GM12892 (cell line): ENCODE results near the gene SPRY2. TPM values are rescaled to one million over a fixed set of nuclear protein-coding genes. Genes with fewer than 3 reads are reported as not detected.

Experiments
- DNase-seq: peaks from one replicate; pipeline ENCODE4 v3.0.0; 2011; ENCODE audit not compliant: insufficient read length
- FAIRE-seq: peaks from 2 replicates; lab custom pipeline; 2011; peaks lifted over from hg19 to GRCh38; lab: Jason Lieb, UNC
- POLR2A ChIP-seq: IDR thresholded peaks from 2 replicates; pipeline ENCODE4 v1.6.1; 2011; ENCODE audit warnings: low read depth, low read length, control low read depth
- POLR2AphosphoS5 ChIP-seq: IDR thresholded peaks from 2 replicates; pipeline ENCODE4 v1.6.1; 2011; ENCODE audit warnings: low read depth, low read length, control low read depth
- TAF1 ChIP-seq: IDR thresholded peaks from 2 replicates; pipeline ENCODE4 v1.6.1; 2011; ENCODE audit warnings: low read depth, mild to moderate bottlenecking, control low read depth, low read length, borderline replicate concordance
- polyA plus RNA-seq: library from polyadenylated mRNA; unstranded; fragments of >200 nt; gene quantifications from one replicate; pipeline ENCODE4 v1.2.1, GENCODE V29; 2012; ENCODE audit warnings: missing spikeins, inconsistent platforms; ENCODE audit not compliant: missing spikeins

The SPRY2 gene, protein sequence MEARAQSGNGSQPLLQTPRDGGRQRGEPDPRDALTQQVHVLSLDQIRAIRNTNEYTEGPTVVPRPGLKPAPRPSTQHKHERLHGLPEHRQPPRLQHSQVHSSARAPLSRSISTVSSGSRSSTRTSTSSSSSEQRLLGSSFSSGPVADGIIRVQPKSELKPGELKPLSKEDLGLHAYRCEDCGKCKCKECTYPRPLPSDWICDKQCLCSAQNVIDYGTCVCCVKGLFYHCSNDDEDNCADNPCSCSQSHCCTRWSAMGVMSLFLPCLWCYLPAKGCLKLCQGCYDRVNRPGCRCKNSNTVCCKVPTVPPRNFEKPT
- 0.38 TPM for polyA plus RNA-seq

DNA sequence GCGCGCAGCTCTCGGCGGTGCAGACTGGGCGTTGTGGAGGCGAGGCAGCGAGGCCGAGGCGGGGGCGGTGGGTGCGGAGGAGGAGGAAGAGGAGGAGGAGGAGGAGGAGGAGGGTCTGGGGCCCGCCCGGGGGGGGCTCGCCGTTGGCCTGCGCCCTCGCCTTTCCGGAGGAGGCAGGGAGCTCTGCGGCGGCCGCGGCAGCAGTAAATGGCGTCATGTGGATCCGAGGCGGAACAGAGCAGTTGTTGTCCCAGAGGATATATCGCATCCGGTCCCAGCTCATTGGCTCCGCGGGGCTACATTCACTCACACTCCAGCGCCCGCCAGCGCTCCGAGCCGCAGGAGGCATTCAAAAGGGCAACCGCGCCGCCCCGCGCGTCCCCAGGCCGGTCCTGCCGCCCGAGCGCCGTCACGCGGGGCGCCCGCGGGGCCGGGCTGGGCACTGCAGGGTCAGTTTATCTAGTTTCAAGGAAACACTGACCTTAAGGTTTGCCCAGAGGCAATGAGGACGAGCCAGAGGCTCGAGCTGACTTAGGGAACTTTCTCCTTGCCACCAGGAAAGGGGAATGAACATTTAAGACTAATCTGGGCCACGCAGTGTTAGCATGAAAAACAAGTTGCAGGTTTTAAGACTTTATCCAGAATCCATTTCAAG, at the start of gene SPRY2:
Gene SPRY2 (minus strand): TSS at position 26 of the 655 bp plus-strand sequence. CDS start 3,421 bp downstream, outside the sequence.
- DNase-seq (no peak), FAIRE-seq (no peak)
- TF ChIP-seq POLR2A, result no peak
- TF ChIP-seq TAF1, result no peak
- TF ChIP-seq POLR2AphosphoS5, result no peak

- no peak for TF ChIP-seq POLR2A
- TF ChIP-seq POLR2AphosphoS5, result no peak
- TF ChIP-seq TAF1, result no peak
- DNase-seq (no peak), FAIRE-seq (no peak)
These were observed 49.4 kb upstream of the SPRY2 start for GRCh38 chr13:80390338-80390737.

DNA sequence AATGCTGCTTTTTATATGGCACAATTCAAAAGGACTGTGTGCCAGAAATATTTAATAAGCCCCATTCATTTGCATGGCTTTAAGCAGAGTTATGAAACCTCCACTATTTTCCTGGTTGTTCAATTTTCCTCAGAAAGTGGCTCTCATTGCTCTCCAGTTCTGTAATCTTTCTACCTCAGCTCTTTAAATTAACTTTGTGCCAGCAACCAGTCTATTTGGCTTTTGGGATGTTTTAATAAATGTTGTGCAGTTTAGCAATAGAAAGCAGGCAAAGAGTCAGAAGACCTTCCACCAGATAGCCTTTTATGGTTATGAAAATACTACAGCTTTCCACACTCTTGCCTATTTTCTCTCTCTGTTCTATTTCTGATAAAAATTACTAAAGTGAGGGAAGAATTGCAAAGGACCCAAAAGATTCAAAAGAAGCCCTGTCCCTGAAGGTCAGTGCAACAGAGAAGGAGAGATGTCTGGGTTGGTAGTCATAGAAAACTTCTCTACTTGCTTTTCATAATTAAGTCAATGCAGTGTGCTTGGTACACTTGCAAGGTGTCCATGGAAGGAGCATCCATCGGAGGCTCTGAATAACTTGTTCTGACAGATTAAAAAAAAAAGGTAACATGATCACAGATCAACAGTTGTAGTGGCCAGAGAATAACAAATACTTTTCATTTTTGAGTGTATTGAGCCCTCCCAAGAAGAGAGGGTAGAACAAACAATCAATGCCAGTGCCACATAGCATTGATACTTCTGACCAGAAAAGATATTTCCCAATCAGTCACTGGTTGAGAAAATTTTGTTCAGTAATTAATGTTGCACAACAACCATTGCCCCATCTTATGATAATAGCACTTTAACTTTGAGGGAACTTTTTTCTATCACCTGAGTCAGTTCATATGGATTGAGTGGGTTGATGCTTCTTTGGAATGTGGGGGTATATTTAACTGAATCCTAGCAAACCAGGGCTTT, 48.4 kb upstream of the SPRY2 start:
- DNase-seq (no peak), FAIRE-seq (no peak)
- TF ChIP-seq POLR2A, result no peak
- no peak for TF ChIP-seq POLR2AphosphoS5
- TF ChIP-seq TAF1, result no peak

- no peak for TF ChIP-seq POLR2AphosphoS5
- no peak for TF ChIP-seq TAF1
- no peak for TF ChIP-seq POLR2A
- DNase-seq (no peak), FAIRE-seq (no peak)
These were observed 47.6 kb upstream of the SPRY2 start for GRCh38 chr13:80388506-80388905.

- TF ChIP-seq TAF1, result no peak
- no peak for DNase-seq
These were observed 45.7 kb upstream of the SPRY2 start for GRCh38 chr13:80386592-80386991.

GRCh38 chr13:80386002-80386401, 45.1 kb upstream of the SPRY2 start:
- DNase-seq, result no peak
- TF ChIP-seq TAF1 (no peak), POLR2AphosphoS5 (no peak), POLR2A (no peak)
- no peak for FAIRE-seq

More at GRCh38 chr13:80386592-80386991, 45.7 kb upstream of the SPRY2 start:
- FAIRE-seq, result no peak

GRCh38 chr13:80382576-80382975, 41.6 kb upstream of the SPRY2 start:
- FAIRE-seq (no peak), DNase-seq (no peak)

DNA sequence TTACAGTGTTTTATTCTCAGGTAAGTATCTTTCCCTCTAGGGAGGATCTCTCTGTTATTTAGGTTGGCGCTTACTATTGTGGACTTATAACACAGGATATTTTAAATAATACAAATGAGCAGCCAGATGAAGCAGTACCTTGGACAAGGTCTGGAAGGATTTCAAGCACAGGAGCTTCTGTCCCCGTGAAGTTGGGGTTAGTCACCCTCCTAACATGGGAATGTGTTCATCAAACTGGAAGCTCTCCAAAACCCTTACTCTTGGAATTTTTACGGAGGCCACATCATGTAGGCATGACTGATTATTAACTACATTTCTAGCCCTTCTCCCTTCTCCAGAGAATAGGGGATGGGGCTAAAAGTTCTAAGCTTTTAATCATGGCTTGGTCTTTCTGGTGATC, 38.3 kb upstream of the SPRY2 start:
- DNase-seq (no peak), FAIRE-seq (no peak)
- TF ChIP-seq POLR2A (no peak), POLR2AphosphoS5 (no peak), TAF1 (no peak)

More at GRCh38 chr13:80382576-80382975, 41.6 kb upstream of the SPRY2 start:
- no peak for TF ChIP-seq POLR2AphosphoS5

DNA sequence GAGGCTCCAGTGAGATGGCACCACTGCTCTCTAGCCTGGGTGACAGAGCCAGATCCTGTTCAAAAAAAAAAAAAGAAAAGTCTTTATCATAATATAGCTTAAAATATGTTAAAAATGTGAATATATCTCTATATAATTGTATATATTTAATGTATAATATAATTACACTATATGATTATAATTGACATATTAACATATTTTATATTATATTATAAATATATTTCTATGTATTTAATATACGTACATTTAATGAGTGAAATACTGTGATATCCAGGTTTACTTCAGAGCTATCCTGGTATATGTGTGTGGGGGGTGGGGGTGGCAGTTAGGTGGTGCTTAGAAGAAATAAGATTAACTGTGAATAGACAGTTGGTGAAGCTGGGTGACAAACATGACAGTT, 35.6 kb upstream of the SPRY2 start:
- DNase-seq (no peak), FAIRE-seq (no peak)
- TF ChIP-seq POLR2A, result no peak
- TF ChIP-seq TAF1, result no peak
- no peak for TF ChIP-seq POLR2AphosphoS5

- FAIRE-seq (no peak), DNase-seq (no peak)
- TF ChIP-seq POLR2A (no peak), POLR2AphosphoS5 (no peak), TAF1 (no peak)
These were observed 34.0 kb upstream of the SPRY2 start for GRCh38 chr13:80374901-80375300.

DNA sequence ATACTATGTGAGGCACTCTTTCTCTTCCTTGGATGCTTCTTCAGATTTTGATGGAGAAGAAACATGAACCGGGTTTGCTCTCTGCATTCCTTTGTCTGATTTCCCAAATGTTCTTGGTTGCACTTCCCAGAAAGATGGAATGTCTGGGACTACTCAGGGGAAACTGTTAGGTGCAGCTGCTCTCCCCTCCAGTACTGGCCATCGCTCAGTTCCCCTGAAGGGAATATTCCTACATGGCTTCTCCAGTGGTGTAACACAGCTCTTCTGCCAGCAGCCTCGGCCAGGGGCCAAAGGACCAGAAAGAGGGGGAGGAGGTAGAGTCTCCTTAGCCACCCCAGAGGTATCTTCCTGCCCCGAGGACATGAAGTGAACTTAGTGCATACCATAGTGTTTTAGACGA, 33.5 kb upstream of the SPRY2 start:
- no peak for FAIRE-seq
- TF ChIP-seq POLR2AphosphoS5 (no peak), TAF1 (no peak), POLR2A (no peak)
- no peak for DNase-seq
